ENCODE data around the gene ACMSD.
A peak's percentile ranks its signal among the peaks of the same experiment; 100 is the strongest.
"Not testable (repeated sequence)": the region's sequence is repeated elsewhere in the genome, so short reads cannot be mapped to it uniquely, and the experiment has no call there.

ACMSD gene

DNA sequence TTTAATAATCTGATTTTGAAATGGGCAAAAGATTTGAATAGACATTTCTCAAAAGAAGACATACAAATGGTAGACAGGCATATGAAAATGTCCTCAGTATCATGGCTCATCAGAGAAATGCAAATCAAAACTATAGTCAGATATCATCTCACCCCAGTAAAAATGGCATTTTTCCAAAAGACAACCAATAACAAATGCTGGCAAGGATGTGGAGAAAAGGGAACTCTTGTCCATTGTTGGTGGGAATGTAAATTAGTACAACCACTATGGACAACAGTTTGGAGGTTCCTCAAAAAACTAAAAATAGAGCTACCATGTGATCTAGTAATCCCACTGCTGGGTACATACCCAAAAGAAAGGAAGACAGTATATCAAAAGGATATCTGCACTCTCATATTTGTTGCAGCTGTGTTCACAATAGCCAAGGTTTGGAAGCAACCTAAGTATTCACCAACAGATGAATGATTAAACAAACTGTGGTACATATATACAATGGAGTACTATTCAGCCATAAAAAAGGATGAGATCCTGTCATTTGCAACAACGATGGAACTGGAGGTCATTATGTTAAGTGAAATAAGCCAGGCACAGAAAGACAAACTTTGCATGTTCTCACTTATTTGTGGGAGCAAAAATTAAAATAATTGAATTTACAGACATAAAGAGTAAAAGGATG, 69.2 kb downstream of the ACMSD start:
- DNase-seq (ENCODE audit: low read depth) = not testable (repeated sequence)

DNA sequence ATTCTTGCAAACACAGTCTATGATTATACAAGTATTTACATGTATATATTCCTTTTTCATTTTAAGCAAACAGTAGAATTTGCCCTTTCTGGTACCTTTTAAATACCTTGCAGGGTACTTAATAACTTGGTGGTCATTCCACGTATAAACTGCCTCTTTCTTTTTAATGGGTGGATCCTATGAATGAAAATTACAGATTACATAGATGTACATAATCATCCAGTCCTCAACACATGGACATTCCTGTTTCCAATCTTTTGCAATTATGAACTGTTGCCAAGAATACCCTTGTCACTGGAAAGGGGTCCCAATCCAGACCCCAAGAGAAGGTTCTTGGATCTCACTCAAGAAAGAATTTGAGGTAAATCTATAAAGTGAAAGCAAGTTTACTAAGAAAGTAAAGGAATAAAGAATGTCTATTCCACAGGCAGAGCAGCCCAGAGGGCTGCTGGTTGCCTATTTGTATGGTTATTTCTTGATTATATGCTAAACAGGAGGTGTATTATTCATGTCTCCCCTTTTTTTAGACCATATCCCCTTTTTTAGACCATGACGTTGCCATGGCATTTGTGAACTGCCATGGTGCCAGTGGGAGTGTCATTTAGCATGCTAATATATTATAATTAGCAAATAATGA, 72.5 kb downstream of the ACMSD start:
- no peak for DNase-seq (ENCODE audit: low read depth)

DNA sequence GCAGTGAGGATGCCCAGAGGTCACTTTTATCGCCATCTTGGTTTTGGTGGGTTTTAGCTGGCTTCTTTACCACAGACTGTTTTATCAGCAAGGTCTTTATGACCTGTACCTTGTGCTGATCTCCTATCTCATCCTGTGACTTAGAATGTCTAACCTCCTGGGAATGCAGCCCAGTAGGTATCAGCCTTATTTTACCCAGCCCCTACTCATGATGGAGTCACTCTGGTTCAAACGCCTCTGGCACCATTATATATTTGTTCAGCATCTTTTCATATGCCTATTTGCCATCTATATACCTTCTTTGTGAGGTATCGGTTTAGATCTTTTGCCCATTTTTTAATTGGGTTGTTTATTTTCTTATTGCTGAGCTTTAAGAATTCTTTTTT, 73.0 kb downstream of the ACMSD start:
- no peak for DNase-seq (ENCODE audit: low read depth)

DNA sequence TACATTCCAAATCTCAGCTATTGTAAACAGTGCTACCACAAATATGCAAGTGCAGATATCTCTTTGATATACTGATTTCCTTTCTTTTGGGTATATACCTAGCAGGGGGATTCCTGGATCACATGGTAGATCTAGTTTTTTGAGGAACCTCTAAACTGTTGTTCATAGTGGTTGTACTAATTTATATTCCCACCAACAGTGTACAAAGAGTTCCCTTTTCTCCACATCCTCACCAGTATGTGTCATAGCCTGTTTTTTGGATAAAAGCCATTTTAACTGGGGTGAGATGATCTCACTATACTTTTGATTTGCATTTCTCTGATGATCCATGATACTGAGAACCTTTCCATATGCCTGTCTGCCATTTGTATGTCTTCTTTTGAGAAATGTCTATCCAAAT, 73.9 kb downstream of the ACMSD start:
- DNase-seq (ENCODE audit: low read depth) = peak; percentile 76

DNA sequence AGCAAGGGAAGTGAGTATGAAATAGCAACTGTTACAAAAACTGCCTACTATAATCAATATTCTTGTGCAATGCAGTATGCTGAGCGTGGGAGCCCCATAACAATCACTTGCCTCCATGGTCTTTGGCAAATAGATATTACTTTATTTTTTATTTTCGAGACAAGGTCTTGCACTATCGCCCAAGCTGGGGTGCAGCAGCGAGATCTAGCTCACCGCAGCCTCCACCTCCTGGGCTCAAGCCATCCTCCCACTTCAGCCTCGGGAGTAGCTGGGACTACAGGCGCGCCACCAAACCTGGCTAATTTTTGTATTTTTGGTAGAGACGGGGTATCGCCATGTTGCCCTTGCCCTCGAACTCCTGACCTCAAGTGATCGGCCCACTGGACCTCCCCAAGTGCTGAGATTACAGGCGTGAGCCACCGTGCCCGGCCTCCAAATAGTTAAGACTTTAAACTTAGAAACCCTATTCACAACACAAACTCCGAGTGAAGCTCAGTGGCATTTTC, 79.0 kb downstream of the ACMSD start:
- no peak for DNase-seq (ENCODE audit: low read depth)

DNA sequence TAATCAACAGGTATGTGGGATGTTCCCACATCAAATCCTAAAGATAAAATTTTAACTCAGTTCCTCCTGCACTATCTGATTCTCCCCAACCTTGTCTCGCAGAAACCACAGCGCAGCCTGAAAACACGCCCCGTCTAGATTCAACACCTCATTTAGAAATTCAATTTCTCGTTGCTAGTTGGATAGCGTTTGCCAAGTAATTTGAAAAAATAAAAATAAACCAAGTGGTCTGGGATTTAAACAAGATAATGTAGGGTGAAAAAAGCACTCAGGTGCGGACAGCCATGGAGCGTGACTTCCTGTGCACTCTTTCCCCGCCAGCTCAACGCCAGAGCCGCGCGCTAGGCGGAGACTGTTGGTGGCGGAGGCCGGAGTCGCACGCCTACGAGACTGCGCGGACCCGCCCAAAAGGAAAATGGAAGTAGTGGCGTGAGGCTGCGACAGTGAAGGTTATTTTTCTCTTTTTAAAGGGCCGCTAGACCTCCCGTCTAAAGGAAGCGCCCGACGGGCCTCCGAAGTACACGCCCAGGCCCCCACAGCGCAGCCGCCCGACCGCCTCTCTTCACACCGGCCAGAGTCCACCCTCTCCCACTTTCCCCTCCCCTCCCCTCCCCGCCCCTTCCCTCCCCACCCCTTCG, 79.6 kb downstream of the ACMSD start:
- DNase-seq (ENCODE audit: low read depth) = no peak

DNA sequence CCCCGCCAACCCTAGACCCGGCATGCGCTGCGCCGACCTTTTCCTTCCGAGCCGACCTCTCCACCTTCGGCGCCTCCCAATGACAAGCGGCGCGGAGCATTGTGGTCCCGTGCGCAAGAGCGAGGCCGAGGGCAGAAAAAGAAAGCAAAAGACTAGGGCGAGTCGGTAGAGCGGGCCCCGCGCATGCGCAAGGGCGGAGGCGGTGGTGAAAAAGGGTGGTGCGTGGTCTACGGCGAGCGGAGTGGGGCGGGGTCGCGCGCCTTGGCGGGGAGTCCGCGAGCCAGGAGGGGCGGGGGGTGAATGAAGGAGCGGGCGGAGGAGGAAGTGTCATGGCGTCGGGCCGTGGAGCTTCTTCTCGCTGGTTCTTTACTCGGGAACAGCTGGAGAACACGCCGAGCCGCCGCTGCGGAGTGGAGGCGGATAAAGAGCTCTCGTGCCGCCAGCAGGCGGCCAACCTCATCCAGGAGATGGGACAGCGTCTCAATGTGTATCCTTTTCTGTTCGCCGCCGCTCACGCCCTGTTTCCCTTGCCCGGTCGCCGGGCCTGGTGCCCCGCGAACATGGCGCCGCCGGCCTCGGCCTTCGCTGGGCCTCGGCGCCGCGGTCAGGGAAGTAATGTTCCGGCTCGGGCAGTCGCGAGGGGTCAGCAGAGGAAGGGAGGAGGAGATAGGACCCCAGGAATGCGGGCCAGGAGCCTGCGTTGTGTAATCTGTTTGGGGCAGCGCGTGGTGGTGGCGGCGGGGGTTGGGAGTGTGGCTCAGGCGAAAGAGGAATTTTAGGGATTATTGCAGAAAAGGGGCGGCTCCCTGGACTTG, 80.3 kb downstream of the ACMSD start, which contains the start of gene CCNT2:
CCNT2 (plus strand) TSS at position 297 of the 815 bp plus-strand sequence; CDS start at position 330, 33 bp downstream.
- peak; percentile 99 for DNase-seq (ENCODE audit: low read depth)

DNA sequence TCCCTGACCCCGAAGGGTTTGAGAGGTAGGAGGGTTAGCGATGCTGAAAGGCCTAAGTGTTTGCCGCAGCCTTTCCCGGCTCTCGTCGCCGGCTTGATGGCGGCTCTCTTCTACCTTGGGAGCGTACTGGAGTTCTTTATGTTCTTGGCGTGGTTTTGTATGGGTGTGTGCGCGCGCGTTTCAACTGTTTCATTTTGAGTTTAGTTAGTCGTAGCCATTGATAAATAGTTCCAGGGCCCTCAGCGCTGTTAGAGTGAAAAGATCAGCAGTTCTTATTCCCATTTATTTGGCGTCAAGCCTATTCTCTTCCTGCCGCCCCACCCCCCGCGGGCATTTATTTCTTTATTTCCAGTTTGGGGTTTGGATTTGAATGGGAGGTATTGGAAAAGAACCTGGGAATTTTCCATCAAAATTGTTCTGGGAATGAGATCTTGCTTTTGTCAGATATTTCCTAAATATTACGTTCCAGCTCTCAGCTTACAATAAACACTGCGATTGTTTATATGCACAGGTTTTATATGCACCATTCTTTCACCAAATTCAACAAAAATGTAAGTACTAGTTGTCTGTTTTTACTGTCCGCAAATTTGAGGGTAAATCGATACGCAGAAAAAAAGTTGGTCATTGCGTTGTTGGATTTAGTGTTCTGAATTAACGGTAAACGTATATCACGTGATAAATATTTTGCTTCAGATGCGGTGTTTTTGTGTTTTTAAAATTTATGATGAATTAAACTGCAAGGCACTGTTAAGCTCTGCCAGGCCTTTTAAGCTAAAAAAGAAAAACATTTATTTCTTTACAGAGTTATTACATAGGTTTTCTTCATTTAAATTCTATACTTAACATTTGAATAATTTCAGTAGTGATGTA, 81.2 kb downstream of the ACMSD start:
- peak; percentile 31 for DNase-seq (ENCODE audit: low read depth)

DNA sequence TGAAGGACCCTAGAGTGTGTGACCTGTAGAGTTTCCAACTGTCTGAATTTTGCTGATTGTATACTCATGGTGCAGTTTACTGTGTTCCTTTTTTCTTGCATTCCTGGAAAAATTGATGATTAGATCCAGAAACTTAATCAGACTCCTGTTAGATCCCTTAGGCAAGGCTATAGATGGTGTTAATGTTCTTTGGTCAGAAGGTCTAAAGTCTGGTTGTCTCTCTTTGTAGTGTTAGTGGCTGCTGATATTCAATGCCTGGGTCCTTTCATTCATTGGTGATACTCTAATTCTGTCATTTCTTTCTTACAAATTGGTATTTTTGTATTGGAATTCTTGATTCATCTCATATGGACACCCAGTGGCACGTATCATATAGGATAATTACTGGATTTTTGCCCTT, 86.5 kb downstream of the ACMSD start:
- no peak for DNase-seq (ENCODE audit: low read depth)

DNA sequence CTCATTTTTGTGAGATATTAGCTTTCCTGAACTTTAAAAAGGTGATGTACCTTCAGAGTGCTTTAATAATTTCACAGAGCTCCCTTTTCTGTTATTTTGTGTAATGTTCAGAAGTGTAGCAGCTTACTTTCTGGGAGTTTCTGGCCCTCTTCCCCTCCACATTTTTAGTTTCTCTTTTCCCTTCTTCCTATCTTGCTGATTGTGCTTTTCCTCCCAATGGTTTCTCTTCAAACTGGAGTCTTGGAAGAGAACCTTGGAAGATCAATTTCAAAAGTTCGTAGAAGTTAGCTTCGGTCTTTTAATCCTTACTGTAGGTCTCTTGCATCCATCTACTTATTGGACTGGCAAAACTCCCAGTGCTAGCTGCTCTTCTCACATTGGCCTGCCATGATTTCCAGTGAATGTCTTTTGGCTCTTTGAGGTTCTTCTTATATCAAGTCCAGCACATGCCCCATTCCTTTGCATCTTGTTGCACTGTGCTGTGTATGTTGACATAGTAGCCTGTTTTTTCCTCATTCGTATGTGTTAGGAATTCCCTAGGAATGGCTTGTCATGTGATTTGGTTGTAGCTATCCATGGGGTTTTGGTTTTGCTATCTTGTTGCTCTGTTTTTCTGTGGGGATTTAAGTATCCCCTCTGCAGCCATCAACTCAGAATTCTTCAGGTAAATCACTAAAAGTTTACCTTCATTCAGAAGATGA, 88.0 kb downstream of the ACMSD start:
- DNase-seq (ENCODE audit: low read depth) = peak; percentile 12

DNA sequence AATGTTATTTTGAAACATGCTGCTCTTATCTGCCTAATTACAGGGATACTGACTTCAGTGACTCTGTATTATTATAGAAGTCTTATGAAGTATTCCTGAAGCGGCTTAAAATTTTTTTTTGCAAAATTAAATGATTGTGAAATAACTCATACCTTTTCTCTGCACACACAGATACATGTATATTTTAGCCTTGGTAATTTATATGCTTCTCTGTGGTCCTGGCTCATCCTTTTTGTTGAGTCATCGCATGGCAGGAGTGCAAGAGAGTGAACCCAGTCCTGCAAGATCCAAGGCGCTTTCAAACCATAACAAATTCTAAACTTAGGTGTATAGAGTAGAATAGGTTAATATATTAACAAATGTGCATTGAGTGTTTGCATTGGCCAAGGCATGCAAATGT, 88.8 kb downstream of the ACMSD start:
- peak; percentile 79 for DNase-seq (ENCODE audit: low read depth)

DNA sequence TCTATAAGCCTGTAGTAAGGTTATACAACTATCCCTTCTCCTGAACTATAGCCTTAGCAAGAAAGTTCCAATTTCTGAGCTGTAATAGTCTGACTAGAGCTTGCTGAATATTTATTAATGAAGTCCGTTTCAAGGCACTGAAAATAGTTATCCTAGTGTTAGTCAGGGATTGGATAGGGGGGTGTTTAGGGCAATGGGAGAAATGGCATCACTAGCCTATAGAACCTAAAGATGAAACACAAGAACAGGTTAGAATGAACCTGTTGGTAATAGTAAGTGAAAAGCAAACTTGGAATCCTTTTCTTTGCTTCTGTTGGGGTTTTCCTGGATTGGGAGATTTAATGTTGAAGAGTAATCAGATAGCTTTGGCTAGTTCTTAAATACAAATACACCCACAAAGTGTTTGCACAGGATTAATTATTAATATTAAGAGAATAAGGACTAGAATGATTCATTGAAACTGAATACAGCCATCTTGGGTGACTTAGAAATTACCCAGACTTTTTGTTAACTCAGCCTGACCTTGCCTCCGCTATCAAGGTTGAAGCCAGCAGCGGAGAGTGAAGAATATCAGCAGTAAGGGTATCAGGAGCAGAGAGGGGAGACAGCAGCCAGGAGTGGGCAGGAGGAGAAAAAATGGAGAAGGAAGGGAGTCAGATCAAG, 94.6 kb downstream of the ACMSD start:
- DNase-seq (ENCODE audit: low read depth) = no peak

DNA sequence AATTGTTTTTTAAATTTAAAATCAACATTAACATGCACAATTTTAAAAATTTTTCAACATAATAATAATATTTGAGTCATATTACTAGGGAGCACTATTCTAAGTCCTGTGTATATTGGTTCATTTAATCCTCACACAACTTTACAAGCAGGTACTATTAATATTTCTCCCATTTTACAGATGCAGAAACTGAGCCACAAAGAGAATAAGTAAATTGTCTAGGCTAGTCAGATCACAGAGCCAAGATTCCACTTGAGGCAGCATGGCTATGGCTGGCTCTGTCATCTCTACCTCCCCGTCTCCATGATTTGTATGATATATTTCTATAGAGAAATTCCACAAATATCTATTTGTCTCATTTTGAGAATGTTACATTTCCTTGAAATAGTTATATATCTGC, 95.3 kb downstream of the ACMSD start:
- DNase-seq (ENCODE audit: low read depth) = no peak

DNA sequence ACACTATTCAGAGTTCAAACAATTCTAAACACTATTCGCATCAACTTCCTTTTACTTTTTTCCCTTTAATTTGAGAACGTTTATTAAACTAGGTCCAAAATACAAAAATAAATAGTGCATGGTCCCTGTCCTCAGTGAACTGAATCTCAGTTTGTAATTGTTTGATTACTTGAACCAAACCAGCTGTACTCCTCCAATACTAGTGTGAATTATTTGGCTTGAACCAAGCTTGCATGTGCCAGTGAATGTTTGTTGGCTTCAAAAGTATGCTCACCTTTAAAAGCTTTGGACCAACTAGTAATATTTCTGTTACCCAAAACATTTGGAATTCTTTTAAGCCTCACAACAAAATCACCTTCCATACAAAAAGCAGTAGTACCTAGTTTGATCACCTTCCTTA, 95.7 kb downstream of the ACMSD start:
- DNase-seq (ENCODE audit: low read depth) = no peak

DNA sequence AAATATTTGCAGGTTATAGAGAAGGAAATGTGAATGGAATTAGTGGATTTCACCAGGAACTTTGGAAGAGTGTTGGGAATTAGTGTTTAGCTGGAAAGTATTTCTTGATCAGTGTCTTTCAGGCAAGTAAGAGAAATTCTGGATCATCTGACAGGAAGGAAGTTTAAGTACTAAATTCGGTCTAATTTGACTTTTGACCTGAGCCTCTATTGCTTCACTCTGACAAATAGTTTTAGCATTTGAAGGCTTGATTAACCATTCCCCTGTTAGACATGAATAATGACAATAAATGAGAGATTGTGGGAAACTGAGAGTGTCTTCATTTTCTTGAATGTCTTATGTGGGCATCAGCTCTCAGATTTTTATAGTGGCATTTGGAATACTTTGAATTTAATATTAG, 96.2 kb downstream of the ACMSD start:
- peak; percentile 52 for DNase-seq (ENCODE audit: low read depth)

DNA sequence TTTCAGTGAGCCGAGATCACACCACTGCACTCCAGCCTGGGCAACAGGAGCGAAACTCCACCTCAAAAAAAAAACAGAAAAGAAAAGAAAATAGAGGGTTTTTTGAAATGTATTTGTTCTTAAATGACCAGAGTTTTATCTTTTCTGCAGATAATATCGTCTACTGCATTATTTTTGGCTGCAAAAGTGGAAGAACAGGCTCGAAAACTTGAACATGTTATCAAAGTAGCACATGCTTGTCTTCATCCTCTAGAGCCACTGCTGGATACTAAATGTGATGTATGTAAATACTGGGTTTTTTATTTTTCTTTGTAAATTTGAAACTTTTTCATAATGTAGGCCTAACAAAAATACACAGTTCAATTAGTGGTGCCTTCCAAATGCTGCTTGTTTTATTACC, 98.3 kb downstream of the ACMSD start:
- DNase-seq (ENCODE audit: low read depth) = no peak

DNA sequence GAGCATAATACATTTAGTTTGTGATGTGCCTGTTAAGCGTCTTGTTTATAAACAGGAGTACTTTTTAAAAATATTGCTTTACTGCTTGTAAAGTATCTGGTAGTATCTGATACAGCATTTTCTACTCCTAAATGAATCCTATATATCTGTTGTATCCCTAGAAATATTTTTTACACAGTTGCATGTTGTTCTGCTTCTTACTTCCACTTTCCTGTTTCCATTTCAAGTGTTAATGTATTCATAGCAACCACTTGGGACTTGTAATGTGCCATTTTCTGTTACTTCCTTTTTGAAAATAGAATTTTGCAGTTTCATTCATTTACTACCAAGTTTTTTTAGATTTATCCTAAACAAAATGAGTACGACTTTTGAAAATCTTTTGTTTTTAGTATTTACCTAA, 105.1 kb downstream of the ACMSD start:
- no peak for DNase-seq (ENCODE audit: low read depth)

DNA sequence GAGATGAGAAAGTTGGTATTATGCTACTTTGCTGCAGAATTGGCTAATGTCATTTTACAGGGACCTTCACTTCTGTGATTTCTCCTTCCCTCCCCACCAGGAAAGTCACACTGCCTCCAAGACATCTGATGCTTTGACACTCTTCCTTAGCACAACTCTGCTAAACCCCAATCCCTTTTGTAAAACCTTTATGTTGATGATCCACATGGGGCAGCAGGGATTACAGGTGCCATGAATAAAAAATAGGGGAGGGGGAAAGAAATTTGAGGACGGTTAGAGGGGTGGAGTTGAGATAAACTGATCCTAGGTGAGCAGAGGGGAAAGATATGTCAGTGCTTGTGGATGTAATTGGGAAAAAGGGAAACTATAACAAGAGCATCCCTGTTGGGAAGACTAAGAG, 106.6 kb downstream of the ACMSD start:
- no peak for DNase-seq (ENCODE audit: low read depth)

DNA sequence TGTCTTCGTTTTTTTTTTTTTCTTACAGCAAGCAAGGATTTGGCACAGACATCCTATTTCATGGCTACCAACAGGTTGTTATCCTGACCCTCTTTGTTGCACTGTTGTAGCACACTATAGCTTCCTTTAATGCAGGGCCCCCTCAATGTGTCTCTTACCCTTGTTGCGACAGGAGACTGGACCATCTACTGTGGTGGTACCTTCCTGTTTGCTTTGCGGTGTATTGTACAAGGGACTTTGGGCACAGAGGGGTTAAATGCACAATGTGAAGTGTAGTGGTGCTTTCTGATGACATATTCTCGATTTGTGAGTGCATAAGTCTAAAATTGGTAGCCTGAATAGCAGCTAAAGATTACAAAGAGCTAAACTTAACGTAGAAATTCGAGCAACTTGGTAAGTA, 107.7 kb downstream of the ACMSD start:
- DNase-seq (ENCODE audit: low read depth) = no peak

DNA sequence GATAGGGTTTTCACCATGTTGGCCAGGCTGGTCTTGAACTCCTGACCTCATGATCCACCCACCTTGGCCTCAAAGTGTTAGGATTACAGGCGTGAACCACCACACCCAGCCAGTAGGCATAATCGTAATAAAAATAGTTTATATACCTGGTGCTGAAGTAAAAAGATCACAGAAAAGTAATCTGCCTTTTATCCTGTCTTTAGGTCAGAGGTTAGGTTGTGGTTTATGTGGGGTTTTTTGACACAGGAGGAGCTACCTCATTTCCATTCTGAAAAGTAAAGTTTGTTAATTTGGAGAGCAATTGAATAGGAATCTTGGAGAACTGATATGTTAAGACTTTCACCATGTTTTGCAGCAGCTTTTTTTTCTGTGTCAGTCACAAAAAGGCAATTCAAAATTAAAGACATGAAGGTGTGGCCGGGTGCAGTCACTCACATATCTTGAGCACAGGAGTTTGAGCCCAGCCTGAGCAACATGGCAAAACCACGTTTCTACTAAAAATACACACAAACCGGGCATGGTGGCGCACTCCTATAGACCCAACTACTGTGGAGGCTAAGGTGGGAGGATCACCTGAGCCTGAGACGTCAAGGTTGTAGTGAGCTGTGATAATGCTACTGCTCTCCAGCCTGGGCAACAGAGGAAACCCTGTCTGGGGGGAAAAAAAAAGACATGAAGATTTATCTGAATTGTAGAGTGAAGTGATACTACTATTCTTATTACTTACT, 111.7 kb downstream of the ACMSD start:
- no peak for DNase-seq (ENCODE audit: low read depth)

Measured in iris pigment epithelial cell (primary cell).